ENCODE data around the gene INPP4A.

The INPP4A gene

DNA sequence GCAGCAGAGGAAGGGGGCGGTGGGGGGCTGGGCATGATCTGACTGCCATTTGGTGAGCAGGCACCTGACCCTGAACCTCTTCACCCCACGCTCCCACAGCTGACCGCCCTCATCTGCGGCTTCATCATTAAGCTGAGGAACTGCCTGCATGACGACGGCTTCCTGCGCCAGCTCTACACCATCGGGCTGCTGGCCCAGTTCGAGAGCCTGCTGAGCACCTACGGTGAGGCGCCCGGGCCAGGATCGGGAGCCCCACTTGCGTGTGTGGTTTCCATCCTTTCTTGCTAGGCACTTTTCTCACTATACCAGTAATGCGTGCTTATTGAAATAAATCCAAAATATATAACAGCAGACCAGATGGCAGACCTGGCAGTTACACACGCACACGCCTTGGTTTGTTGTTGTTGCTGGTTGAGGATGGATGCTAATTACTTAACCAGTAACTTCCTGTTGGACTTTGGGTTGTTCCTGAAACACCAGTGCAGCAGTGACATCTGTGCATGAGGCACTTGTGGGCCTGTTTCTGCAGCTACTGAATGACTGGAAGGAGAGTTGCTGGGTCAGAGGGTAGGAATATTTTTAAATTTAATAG lies 120.0 kb downstream of the INPP4A start:
- no peak for DNase-seq (ENCODE audit: low spot score)

DNA sequence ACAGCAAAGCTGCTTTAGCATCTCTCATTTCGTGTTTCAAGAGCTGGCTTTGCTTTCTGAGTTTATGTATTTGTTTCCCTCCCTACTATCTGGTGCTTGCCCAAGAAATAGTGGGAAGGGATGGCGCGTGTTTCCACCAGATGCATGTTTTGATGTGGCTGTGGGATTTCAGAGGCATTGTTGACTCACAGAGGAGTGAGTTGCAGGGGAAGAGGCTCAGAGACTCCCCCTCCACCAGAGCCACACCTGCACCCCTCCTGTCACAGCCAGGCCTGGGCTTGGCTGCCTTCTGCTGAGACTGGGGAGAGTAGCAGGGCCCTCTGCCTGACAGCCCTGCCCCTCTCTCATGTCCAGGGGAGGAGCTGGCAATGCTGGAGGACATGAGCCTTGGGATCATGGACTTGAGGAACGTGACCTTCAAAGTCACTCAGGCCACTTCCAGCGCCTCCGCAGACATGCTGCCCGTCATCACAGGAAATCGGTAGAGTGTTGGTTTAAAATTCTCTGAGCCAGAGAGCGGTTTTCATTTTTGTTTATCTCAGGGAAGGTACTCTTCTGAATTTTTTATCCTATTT lies 120.7 kb downstream of the INPP4A start:
- no peak for DNase-seq (ENCODE audit: low spot score)

GRCh38 chr2:98565941-98566340 lies 121.3 kb downstream of the INPP4A start:
- DNase-seq (ENCODE audit: low spot score) = no peak

- no peak for DNase-seq (ENCODE audit: low spot score)
Observed at GRCh38 chr2:98568161-98568956, 123.7 kb downstream of the INPP4A start.

DNA sequence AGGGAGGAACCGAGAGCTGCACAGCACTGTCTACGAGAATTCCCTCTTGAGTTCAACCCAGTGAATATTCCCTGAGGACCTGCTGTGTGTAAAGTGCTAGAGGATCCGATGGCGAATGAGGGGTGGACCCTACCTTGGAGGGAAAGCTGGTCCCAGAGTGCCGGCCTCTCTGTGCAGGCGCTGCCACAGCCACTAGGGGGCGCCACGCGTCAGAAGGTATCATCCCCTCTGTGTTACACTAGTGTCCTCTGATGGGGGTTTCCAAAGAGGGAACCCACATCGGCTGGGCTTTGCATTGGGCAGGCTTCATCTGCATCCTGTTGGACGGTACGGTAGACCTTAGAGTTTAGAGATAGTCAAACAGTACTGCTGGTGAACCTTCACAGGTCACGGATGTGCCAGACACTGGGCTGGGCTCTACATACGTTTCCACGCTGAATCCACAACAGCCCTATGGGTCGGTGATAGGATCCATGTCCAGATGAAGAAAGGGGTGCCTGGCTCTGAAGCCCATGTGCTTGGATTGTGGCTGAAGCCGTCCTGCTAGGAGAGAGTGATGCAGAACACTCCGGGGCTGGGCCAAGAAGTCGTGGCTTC lies 124.6 kb downstream of the INPP4A start:
- DNase-seq (ENCODE audit: low spot score) = no peak

GRCh38 chr2:98569915-98570314 lies 125.3 kb downstream of the INPP4A start:
- no peak for DNase-seq (ENCODE audit: low spot score)

DNA sequence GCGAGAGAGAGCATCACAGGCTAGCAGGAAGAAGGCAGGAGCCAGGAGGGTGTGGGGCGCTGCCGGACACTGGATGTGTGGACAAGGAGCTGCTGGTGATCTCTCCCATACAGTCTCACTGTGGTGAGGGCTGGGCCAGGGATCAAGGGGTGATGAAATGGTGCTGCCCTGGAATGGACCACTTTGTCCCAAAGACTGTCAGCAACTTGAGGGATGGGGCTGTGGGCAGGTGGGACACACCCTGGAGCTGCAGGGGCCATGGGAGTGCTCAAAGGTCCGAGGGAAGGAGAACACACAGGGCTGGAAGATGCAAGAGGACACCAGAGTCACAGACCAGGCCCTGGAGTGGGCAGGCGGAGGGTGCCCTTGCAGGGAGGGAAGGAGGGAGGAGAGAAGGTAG lies 125.7 kb downstream of the INPP4A start:
- DNase-seq (ENCODE audit: low spot score) = no peak

DNA sequence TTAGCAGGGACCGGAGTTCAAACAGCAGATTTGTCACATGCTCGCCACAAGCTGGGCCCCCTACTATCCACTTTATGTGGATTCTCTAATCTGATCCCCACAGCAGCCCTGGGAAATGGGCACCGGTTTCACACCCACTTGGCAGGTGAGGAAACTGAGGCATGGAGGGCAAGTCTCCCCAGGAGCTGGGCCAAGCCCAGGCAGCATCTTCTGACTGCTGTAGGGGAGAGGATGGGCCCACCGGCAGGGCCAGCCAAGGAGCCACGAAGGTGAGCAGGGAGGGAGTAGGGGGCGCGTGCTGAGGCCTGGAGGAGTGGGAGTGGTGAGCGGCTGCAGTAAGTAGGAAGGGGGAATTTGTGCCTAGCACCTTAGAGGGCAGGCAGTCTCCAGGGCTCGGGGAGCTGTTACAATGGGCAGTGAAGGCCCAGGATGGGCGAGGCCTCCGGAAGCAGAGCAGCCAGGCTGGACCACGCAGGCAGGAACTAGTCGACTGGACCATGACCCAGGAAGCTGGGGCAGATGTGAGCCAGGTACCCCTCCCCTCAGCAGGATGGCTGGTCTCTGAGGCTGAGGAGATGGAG lies 126.6 kb downstream of the INPP4A start:
- DNase-seq (ENCODE audit: low spot score) = no peak

GRCh38 chr2:98571796-98572195 lies 127.1 kb downstream of the INPP4A start:
- no peak for DNase-seq (ENCODE audit: low spot score)

DNA sequence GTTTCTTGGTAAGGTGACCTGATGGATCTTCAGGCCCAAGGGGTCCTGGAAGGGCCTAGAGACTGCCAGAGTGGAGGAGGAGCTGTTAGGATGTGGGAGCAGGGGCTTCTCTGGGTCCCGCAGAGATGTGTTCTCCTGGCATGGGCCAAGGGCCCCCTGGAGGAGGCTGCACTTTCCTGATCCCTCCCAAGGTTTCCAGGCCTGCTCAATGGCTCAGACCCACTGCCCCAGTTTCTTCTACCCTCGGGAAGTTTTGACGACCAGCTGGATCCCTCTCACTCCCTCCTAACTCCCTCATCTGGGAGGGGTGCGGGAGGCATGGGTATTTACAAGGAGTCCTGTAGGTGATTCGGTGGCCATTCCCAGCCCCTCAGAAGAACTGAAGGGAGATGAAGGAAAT lies 127.6 kb downstream of the INPP4A start:
- DNase-seq (ENCODE audit: low spot score) = no peak

- DNase-seq (ENCODE audit: low spot score) = no peak
Observed at GRCh38 chr2:98572676-98573075, 128.0 kb downstream of the INPP4A start.

DNA sequence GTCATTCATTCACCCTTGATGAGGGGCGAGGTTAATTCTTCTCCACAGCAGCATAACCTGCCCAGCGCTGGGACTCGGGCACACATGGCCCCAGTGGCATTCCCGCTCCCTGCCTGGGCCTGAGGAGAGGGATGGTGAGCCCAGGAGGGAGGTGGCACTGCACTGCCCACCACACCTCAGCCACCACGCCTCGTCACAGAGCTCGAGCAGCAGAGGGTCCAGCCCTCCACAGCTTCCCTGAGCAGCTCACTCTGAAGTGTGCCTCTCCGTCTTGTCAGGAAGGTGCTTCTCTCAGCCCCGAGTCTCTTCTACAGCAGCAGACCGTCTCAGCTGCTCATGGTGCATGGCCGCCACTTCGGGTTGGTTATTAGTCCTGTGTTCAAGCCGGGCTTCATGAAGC lies 128.8 kb downstream of the INPP4A start:
- DNase-seq (ENCODE audit: low spot score) = no peak

GRCh38 chr2:98576666-98577312 lies 132.1 kb downstream of the INPP4A start:
- no peak for DNase-seq (ENCODE audit: low spot score)

DNA sequence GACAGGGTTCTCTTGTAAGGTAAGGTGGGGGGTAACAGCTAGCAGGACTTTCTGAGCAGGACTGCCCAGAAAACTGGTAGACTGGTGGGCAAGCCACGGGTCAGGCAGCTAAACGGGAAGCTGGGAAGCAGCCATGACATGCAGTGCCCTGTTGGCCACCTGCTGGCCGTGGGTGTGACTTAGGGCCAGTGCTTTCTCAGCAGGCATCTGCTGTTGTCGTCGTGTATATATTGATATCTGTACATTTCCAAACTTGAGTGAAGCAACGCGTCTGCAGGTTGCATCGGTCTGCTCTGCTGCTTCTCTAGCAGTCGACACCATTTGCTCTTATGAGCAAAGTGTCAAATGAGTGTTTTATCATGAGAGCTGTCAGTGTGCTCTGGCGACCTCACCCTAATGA lies 132.7 kb downstream of the INPP4A start:
- DNase-seq (ENCODE audit: low spot score) = no peak

GRCh38 chr2:98578231-98578630 lies 133.6 kb downstream of the INPP4A start:
- no peak for DNase-seq (ENCODE audit: low spot score)

DNA sequence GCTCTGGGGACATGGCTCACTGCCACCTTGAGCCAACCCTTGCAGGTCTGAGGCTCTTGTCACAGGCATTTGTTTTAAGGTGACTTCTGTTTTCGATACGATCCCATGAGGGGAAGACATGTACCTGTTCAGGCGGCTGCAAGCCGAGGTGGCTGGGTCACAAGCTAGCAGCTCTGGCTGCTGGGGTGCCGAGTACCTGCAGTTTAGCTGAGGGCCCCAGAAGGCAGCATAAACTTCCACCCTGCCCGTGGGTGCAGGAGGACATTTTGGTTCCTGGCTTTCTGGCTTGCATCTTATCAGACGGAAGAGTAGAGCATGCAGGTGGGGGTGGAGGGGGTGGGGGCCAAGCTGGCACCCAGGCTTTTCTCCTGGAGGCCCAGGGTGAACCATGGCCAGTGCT lies 135.3 kb downstream of the INPP4A start:
- DNase-seq (ENCODE audit: low spot score) = no peak

DNA sequence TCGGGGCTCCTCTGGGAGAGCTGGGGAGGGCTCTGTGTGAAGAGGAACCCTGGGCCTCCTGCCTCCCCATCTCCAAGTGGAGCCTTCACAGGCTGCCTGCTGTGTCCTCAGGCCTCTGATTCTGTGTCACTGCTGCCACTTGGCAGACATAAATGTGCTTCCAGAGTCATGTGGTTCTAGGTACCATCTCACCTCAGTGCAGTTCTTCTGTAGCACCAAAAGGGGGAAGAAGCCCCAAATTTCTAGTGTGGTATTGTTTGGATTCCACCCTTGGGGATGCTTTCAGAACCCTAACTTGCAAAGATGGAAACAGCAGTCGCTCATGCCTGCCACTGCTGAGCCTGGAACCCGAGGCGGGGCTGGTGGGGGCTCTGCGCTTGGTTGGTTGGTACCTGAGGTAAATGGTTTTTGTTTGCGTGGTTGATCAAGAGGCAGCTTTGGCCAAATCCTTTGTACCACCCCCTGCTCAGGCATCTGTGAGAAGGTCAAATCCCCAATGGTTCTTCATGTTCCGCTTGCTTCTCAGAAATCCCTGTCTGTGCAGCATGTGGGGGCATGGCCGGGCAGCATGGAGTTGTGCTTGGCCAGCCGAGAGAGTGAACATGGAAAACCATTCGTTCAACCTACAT lies 136.1 kb downstream of the INPP4A start:
- no peak for DNase-seq (ENCODE audit: low spot score)

DNA sequence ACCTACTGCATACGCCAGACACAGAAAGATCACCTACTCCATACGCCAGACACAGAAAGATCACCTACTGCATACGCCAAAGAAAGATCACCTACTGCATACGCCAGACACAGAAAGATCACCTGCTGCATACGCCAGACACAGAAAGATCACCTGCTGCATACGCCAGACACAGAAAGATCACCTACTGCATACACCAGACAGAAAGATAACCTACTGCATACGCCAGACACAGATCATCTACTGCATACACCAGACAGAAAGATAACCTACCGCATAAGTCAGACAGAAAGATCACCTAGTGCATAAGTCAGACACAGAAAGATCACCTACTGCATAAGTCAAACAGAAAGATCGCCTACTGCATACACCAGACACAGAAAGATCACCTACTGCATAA lies 137.9 kb downstream of the INPP4A start:
- no peak for DNase-seq (ENCODE audit: low spot score)

GRCh38 chr2:98583276-98583675 lies 138.6 kb downstream of the INPP4A start:
- DNase-seq (ENCODE audit: low spot score) = no peak

- no peak for DNase-seq (ENCODE audit: low spot score)
Observed at GRCh38 chr2:98583816-98584618, 139.4 kb downstream of the INPP4A start.

GRCh38 chr2:98585386-98585785 lies 140.7 kb downstream of the INPP4A start:
- no peak for DNase-seq (ENCODE audit: low spot score)
